Progenitor cell of endocrine pancreas (in vitro differentiated cells): ENCODE results near the gene HTRA3. TPM values are rescaled to one million over a fixed set of nuclear protein-coding genes. Genes with fewer than 3 reads are reported as not detected.

Experiments
- DNase-seq: peaks from one replicate; pipeline ENCODE4 v3.0.0; 2021; ENCODE audit warnings: low spot score; ENCODE audit not compliant: unreplicated experiment
- H3K27ac Mint-ChIP-seq: 2 replicates; pipeline ENCODE4 v1.8.0; 2021; ENCODE audit warnings: mild to moderate bottlenecking, moderate library complexity, mixed read lengths
- H3K27me3 Mint-ChIP-seq: 2 replicates; pipeline ENCODE4 v1.8.0; 2021; ENCODE audit warnings: mixed read lengths
- H3K36me3 Mint-ChIP-seq: 2 replicates; pipeline ENCODE4 v1.8.0; 2022; ENCODE audit warnings: mixed read lengths; ENCODE audit not compliant: insufficient read depth
- H3K4me1 Mint-ChIP-seq: 2 replicates; pipeline ENCODE4 v1.8.0; 2021; ENCODE audit warnings: low read depth, mixed read lengths
- H3K4me3 Mint-ChIP-seq: 2 replicates; pipeline ENCODE4 v1.8.0; 2021; ENCODE audit warnings: low read depth, mild to moderate bottlenecking, moderate library complexity, mixed read lengths
- H3K9me3 Mint-ChIP-seq: 2 replicates; pipeline ENCODE4 v1.8.0; 2021; ENCODE audit warnings: low read depth, mixed read lengths
- CTCF ChIP-seq: fragments of 200-600 bp; sonication (generic); IDR thresholded peaks from one replicate; pipeline ENCODE4 v1.5.0; 2021; ENCODE audit warnings: antibody characterized with exemption, mild to moderate bottlenecking; ENCODE audit not compliant: unreplicated experiment
- total RNA-seq: library from RNA; stranded (reverse); gene quantifications from 2 replicates; pipeline ENCODE4 v1.2.1, GENCODE V29; 2021

The HTRA3 gene
- total RNA-seq, 1 donor from 2014 or later = 0.86 TPM

GRCh38 chr4:8293131-8293975 lies 23.8 kb downstream of the HTRA3 start:
- Mint-ChIP-seq H3K36me3 (no peaks in the 10 kb centered on the region), H3K27me3 (no peaks in the 10 kb centered on the region), H3K4me3 (no peak overlapping the region), H3K9me3 (peaks cover 4% of the 10 kb centered on the region), H3K27ac (no peak overlapping the region), H3K4me1 (no peaks in the 10 kb centered on the region)
- DNase-seq = no peak
- no peak for TF ChIP-seq CTCF

GRCh38 chr4:8294036-8294435 lies 24.5 kb downstream of the HTRA3 start:
- Mint-ChIP-seq H3K36me3 (no peaks in the 10 kb centered on the region), H3K9me3 (peaks cover 4% of the 10 kb centered on the region), H3K4me3 (no peak overlapping the region), H3K4me1 (no peaks in the 10 kb centered on the region), H3K27me3 (no peaks in the 10 kb centered on the region), H3K27ac (no peak overlapping the region)
- no peak for DNase-seq
- no peak for TF ChIP-seq CTCF

- TF ChIP-seq CTCF = no peak
- H3K4me3 Mint-ChIP-seq = no peak overlapping the region
- no peaks in the 10 kb centered on the region for H3K36me3 Mint-ChIP-seq
- no peaks in the 10 kb centered on the region for H3K4me1 Mint-ChIP-seq
- peaks cover 4% of the 10 kb centered on the region for H3K9me3 Mint-ChIP-seq
- H3K27me3 Mint-ChIP-seq = peaks cover 4% of the 10 kb centered on the region
- no peak for DNase-seq
- no peak overlapping the region for H3K27ac Mint-ChIP-seq
Measured at GRCh38 chr4:8294775-8295174, 25.2 kb downstream of the HTRA3 start.

GRCh38 chr4:8295471-8295870 lies 25.9 kb downstream of the HTRA3 start:
- peaks cover 4% of the 10 kb centered on the region for H3K27me3 Mint-ChIP-seq
- no peak overlapping the region for H3K27ac Mint-ChIP-seq

GRCh38 chr4:8296491-8296890 lies 26.9 kb downstream of the HTRA3 start:
- H3K9me3 Mint-ChIP-seq = peaks cover 12% of the 10 kb centered on the region
- DNase-seq = no peak
- TF ChIP-seq CTCF = no peak

More at GRCh38 chr4:8295471-8295870, 25.9 kb downstream of the HTRA3 start:
- TF ChIP-seq CTCF = no peak
- Mint-ChIP-seq H3K36me3 (no peaks in the 10 kb centered on the region), H3K9me3 (peaks cover 4% of the 10 kb centered on the region), H3K4me1 (no peaks in the 10 kb centered on the region), H3K4me3 (no peak overlapping the region)
- DNase-seq = no peak

More at GRCh38 chr4:8296491-8296890, 26.9 kb downstream of the HTRA3 start:
- Mint-ChIP-seq H3K27ac (no peak overlapping the region), H3K4me1 (no peaks in the 10 kb centered on the region), H3K36me3 (no peaks in the 10 kb centered on the region), H3K4me3 (no peak overlapping the region), H3K27me3 (peaks cover 4% of the 10 kb centered on the region)
